HL-60 (cell line): ENCODE data around the gene RFTN1.

ENCODE experiments used
- GABPA ChIP-seq: IDR thresholded peaks from 2 replicates; pipeline ENCODE4 v1.6.1; 2012; ENCODE audit warnings: low read depth
- POLR2AphosphoS5 ChIP-seq: IDR thresholded peaks from 2 replicates; pipeline ENCODE4 v1.6.1; 2012; ENCODE audit warnings: low read depth
- SPI1 ChIP-seq: IDR thresholded peaks from 2 replicates; pipeline ENCODE4 v1.6.1; 2012; ENCODE audit warnings: low read depth, mild to moderate bottlenecking, borderline replicate concordance
- TF ChIP-seq, protein P1 (sequence below): IDR thresholded peaks from one replicate; pipeline ENCODE4 v1.5.1; 2011; ENCODE audit warnings: low read length, control low read depth, inconsistent platforms; ENCODE audit not compliant: insufficient read depth
- TF ChIP-seq, protein P2 (sequence below): IDR thresholded peaks from 2 replicates; pipeline ENCODE4 v1.6.1; 2012; ENCODE audit warnings: low read depth; ENCODE audit not compliant: insufficient replicate concordance

DNA sequence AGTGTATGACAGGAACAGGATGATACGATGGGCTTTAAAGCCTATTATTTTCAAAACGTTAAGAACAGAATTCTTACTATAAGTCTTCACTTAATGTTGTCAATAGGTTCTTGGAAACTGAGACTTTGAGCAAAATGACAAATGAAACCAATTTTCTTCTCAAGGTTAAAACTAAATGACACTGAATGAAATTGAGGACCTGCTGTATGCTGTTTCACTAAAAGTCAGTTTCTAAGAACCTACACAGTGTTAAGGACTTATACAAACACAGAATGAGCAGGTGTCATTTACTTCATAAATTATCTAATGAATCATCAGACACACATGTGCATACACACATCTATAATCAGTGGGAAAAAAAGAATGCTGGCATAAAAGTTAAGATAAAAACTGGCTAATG, 106.9 kb downstream of the RFTN1 start:
- TF ChIP-seq, protein P1, sequence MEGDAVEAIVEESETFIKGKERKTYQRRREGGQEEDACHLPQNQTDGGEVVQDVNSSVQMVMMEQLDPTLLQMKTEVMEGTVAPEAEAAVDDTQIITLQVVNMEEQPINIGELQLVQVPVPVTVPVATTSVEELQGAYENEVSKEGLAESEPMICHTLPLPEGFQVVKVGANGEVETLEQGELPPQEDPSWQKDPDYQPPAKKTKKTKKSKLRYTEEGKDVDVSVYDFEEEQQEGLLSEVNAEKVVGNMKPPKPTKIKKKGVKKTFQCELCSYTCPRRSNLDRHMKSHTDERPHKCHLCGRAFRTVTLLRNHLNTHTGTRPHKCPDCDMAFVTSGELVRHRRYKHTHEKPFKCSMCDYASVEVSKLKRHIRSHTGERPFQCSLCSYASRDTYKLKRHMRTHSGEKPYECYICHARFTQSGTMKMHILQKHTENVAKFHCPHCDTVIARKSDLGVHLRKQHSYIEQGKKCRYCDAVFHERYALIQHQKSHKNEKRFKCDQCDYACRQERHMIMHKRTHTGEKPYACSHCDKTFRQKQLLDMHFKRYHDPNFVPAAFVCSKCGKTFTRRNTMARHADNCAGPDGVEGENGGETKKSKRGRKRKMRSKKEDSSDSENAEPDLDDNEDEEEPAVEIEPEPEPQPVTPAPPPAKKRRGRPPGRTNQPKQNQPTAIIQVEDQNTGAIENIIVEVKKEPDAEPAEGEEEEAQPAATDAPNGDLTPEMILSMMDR, result no peak
- TF ChIP-seq GABPA (no peak), POLR2AphosphoS5 (no peak), SPI1 (no peak)
- TF ChIP-seq, protein P2, sequence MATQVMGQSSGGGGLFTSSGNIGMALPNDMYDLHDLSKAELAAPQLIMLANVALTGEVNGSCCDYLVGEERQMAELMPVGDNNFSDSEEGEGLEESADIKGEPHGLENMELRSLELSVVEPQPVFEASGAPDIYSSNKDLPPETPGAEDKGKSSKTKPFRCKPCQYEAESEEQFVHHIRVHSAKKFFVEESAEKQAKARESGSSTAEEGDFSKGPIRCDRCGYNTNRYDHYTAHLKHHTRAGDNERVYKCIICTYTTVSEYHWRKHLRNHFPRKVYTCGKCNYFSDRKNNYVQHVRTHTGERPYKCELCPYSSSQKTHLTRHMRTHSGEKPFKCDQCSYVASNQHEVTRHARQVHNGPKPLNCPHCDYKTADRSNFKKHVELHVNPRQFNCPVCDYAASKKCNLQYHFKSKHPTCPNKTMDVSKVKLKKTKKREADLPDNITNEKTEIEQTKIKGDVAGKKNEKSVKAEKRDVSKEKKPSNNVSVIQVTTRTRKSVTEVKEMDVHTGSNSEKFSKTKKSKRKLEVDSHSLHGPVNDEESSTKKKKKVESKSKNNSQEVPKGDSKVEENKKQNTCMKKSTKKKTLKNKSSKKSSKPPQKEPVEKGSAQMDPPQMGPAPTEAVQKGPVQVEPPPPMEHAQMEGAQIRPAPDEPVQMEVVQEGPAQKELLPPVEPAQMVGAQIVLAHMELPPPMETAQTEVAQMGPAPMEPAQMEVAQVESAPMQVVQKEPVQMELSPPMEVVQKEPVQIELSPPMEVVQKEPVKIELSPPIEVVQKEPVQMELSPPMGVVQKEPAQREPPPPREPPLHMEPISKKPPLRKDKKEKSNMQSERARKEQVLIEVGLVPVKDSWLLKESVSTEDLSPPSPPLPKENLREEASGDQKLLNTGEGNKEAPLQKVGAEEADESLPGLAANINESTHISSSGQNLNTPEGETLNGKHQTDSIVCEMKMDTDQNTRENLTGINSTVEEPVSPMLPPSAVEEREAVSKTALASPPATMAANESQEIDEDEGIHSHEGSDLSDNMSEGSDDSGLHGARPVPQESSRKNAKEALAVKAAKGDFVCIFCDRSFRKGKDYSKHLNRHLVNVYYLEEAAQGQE, result no peak
